Gastrocnemius medialis (tissue), 4 donors: ENCODE measurements around the gene PCDH17. TPM values are rescaled to one million over a fixed set of nuclear protein-coding genes. Genes with fewer than 3 reads are reported as not detected.

Experiments used
- ATAC-seq, 2 donors: fragments of 150-250 bp; one replicate each; pipeline ENCODE4 v1.9.1; 2016
- DNase-seq, 2 donors: peaks; one replicate each; pipeline ENCODE4 v3.0.0-alpha.2; 2019
- H3K27ac ChIP-seq, 4 donors: fragments of 200-600 bp; sonication (generic); 1 replicate in 1 of 4; 2 replicates in 3 of 4; pipeline ENCODE4 v1.5.1; 2016 to 2018; ENCODE audit warnings: mild to moderate bottlenecking in 2 of 4, moderate library complexity in 1 of 4
- H3K27me3 ChIP-seq, 3 donors: fragments of 200-600 bp; sonication (generic) in 2 of 3; 1 replicate in 1 of 3; 2 replicates in 2 of 3; pipeline versions ENCODE4 v1.5.1 to v1.6.0; 2016 to 2019; ENCODE audit warnings: mild to moderate bottlenecking in 1 of 3, moderate library complexity in 1 of 3
- H3K36me3 ChIP-seq, 2 donors: fragments of 200-600 bp; sonication (generic) in 1 of 2; one replicate each; pipeline ENCODE4 v1.5.1; 2017 to 2018
- H3K4me1 ChIP-seq, 2 donors: fragments of 200-600 bp; sonication (generic) in 1 of 2; one replicate each; pipeline ENCODE4 v1.5.1; 2016 to 2017; ENCODE audit warnings: mild to moderate bottlenecking in 2 of 2
- H3K4me3 ChIP-seq, 4 donors: fragments of 200-600 bp; sonication (generic) in 3 of 4; 1 replicate in 1 of 4; 2 replicates in 3 of 4; pipeline ENCODE4 v1.5.1; 2016 to 2019; ENCODE audit warnings: mild to moderate bottlenecking in 2 of 4
- H3K9me3 ChIP-seq, 3 donors: fragments of 200-600 bp; sonication (generic) in 2 of 3; 1 replicate in 1 of 3; 2 replicates in 2 of 3; pipeline ENCODE4 v1.5.1; 2016 to 2019
- POLR2A ChIP-seq, 2 donors: fragments of 450-650 bp; IDR thresholded peaks; one replicate each; pipeline ENCODE4 v1.6.1; 2017; ENCODE audit warnings: antibody characterized with exemption in 2 of 2, mild to moderate bottlenecking in 2 of 2, moderate library complexity in 2 of 2
- in situ Hi-C, 4 donors: fragments of 200-750 bp; cut with MboI; loops; one replicate each; pipeline versions ENCODE4 v1.15.0 to v1.8.0; 2017; ENCODE audit warnings: low sequenced_read_pairs in 4 of 4
- intact Hi-C: fragments of 100-400 bp; cut with DNase I; formaldehyde crosslinking; loops from one replicate; pipeline ENCODE4 v1.15.1; 2023; ENCODE audit warnings: low total_unique reads
- total RNA-seq, 4 donors: library from RNA; depleted of rRNA; stranded (reverse); fragments of >200 nt; gene quantifications; one replicate each; pipeline versions ENCODE4 v1.1.0 to v1.2.3, GENCODE V29; 2016
- TF ChIP-seq, protein P1 (sequence below), 5 experiments: fragments of 450-650 bp in 3 of 5; fragments of 200-600 bp in 2 of 5; sonication (generic) in 2 of 5; IDR thresholded peaks in 4 of 5; conservative IDR thresholded peaks in 1 of 5; 1 replicate in 4 of 5; 2 replicates in 1 of 5; pipeline ENCODE4 v1.5.1; 2016 to 2019; ENCODE audit warnings: antibody characterized with exemption in 5 of 5, mild to moderate bottlenecking in 3 of 5, moderate library complexity in 3 of 5

The PCDH17 gene
- total RNA-seq, 4 donors from 2014 or later = 0.51 to 1.4 (median 1.1) TPM

DNA sequence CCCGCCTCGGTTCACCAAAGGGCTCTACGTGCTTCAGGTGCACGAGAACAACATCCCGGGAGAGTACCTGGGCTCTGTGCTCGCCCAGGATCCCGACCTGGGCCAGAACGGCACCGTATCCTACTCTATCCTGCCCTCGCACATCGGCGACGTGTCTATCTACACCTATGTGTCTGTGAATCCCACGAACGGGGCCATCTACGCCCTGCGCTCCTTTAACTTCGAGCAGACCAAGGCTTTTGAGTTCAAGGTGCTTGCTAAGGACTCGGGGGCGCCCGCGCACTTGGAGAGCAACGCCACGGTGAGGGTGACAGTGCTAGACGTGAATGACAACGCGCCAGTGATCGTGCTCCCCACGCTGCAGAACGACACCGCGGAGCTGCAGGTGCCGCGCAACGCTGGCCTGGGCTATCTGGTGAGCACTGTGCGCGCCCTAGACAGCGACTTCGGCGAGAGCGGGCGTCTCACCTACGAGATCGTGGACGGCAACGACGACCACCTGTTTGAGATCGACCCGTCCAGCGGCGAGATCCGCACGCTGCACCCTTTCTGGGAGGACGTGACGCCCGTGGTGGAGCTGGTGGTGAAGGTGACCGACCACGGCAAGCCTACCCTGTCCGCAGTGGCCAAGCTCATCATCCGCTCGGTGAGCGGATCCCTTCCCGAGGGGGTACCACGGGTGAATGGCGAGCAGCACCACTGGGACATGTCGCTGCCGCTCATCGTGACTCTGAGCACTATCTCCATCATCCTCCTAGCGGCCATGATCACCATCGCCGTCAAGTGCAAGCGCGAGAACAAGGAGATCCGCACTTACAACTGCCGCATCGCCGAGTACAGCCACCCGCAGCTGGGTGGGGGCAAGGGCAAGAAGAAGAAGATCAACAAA is 2.6 kb downstream of the PCDH17 start:
- Histone ChIP-seq H3K27me3 (peaks cover 44 to 56% (median 53%) of the 10 kb centered on the region in 3 donors), H3K27ac (peak overlapping the region in 2 of 4 donors; percentile 34 to 47), H3K4me1 (peaks cover 17 to 22% of the 10 kb centered on the region in 2 donors), H3K4me3 (peak overlapping the region; percentile 54 to 61 (median 58)), H3K36me3 (no peaks in the 10 kb centered on the region), H3K9me3 (no peaks in the 10 kb centered on the region)
- DNase-seq (no peak), ATAC-seq (no peak)
- no peak for TF ChIP-seq POLR2A (IDR thresholded peaks at IDR 0.05)
- TF ChIP-seq, protein P1, sequence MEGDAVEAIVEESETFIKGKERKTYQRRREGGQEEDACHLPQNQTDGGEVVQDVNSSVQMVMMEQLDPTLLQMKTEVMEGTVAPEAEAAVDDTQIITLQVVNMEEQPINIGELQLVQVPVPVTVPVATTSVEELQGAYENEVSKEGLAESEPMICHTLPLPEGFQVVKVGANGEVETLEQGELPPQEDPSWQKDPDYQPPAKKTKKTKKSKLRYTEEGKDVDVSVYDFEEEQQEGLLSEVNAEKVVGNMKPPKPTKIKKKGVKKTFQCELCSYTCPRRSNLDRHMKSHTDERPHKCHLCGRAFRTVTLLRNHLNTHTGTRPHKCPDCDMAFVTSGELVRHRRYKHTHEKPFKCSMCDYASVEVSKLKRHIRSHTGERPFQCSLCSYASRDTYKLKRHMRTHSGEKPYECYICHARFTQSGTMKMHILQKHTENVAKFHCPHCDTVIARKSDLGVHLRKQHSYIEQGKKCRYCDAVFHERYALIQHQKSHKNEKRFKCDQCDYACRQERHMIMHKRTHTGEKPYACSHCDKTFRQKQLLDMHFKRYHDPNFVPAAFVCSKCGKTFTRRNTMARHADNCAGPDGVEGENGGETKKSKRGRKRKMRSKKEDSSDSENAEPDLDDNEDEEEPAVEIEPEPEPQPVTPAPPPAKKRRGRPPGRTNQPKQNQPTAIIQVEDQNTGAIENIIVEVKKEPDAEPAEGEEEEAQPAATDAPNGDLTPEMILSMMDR (IDR thresholded peaks at IDR 0.05 in 4 of 5, conservative IDR thresholded peaks at IDR 0.05 in 1 of 5) = peak in 2 of 5 experiments; percentile 8 to 15
- in situ Hi-C loops = loop anchor here in 1 of 4 donors (25.0 kb wide), 1 partner anchor 1678 kb away; no protein-coding TSS in a partner anchor
- intact Hi-C loops = no loop called here

DNA sequence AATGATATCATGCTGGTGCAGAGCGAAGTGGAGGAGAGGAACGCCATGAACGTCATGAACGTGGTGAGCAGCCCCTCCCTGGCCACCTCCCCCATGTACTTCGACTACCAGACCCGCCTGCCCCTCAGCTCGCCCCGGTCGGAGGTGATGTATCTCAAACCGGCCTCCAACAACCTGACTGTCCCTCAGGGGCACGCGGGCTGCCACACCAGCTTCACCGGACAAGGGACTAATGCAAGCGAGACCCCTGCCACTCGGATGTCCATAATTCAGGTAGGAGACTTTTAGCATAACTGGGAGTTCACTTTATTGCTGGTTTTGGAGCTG is 3.3 kb downstream of the PCDH17 start:
- Histone ChIP-seq H3K36me3 (no peaks in the 10 kb centered on the region), H3K9me3 (no peaks in the 10 kb centered on the region), H3K27me3 (peaks cover 38 to 50% (median 47%) of the 10 kb centered on the region in 3 donors), H3K4me1 (peaks cover 12 to 16% of the 10 kb centered on the region in 2 donors), H3K27ac (peak overlapping the region in 2 of 4 donors; percentile 24 to 34), H3K4me3 (peak overlapping the region; percentile 54 to 61 (median 58))
- ATAC-seq = no peak
- no peak for DNase-seq
- TF ChIP-seq, protein P1 (IDR thresholded peaks at IDR 0.05 in 4 of 5, conservative IDR thresholded peaks at IDR 0.05 in 1 of 5) = no peak
- no peak for TF ChIP-seq POLR2A (IDR thresholded peaks at IDR 0.05)
- in situ Hi-C loops = loop anchor here in 1 of 4 donors (25.0 kb wide), 1 partner anchor 1677 kb away; no protein-coding TSS in a partner anchor
- intact Hi-C loops = no loop called here

DNA sequence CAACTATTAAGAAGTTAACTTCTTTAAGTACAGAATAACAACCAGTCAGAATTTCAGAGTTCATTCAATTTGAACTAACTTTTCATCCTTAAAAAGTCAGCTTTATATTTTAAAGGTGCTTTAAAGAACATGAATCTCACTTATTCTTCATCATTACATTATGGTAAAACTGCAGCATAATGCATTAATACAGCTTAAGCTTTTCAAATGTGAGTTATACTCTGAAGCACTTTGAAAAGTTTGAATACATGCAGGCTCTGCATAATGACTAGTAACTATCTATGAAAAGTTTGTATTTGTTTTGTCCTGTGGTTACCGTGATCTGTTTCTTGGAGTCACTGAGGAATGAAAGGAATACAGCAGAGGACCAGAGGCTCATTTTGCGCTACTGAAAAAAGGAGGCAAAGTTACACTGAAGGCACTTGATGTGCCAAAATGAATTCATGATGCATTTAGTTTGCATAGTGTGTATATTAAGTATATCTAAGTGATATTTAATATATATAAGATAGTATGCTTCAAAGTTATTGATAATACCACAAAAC is 4.1 kb downstream of the PCDH17 start:
- TF ChIP-seq, protein P1 (IDR thresholded peaks at IDR 0.05 in 4 of 5, conservative IDR thresholded peaks at IDR 0.05 in 1 of 5) = no peak
- no peak for TF ChIP-seq POLR2A (IDR thresholded peaks at IDR 0.05)
- peaks cover 4 to 9% of the 10 kb centered on the region in 2 donors for H3K4me1 ChIP-seq
- no peaks in the 10 kb centered on the region for H3K36me3 ChIP-seq
- intact Hi-C loops = no loop called here
- peak overlapping the region in 1 of 4 donors; percentile 60 for H3K4me3 ChIP-seq
- in situ Hi-C loops = loop anchor here in 1 of 4 donors (25.0 kb wide), 1 partner anchor 1677 kb away; no protein-coding TSS in a partner anchor
- H3K27ac ChIP-seq = no peak overlapping the region
- peaks cover 32 to 42% (median 39%) of the 10 kb centered on the region in 3 donors for H3K27me3 ChIP-seq
- H3K9me3 ChIP-seq = no peaks in the 10 kb centered on the region
- ATAC-seq (no peak), DNase-seq (no peak)

DNA sequence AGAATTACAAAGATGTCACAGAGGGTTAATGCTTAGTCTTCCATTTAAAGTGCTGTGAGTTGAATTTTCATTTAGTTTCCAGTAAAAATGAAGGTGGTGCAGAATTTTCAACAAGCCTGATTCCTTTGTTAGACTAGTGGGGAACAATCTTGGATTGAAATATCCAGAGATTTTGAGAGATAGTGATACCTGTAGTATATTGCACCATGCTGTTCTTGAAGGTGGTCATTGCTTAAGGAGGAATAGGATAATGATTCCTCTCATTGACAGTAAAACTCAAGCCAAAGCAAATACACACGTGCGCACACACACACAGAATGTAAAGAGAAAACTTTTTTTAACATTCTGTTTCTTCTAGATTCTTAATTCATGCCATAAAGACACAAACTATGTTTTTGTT is 5.3 kb downstream of the PCDH17 start:
- intact Hi-C loops (no loop called here), in situ Hi-C loops (loop anchor here in 1 of 4 donors (25.0 kb wide), 1 partner anchor 1675 kb away; no protein-coding TSS in a partner anchor)
- Histone ChIP-seq H3K4me3 (peak overlapping the region in 1 of 4 donors; percentile 4), H3K4me1 (no peaks in the 10 kb centered on the region), H3K36me3 (no peaks in the 10 kb centered on the region), H3K27me3 (peaks cover 28 to 31% (median 29%) of the 10 kb centered on the region in 3 donors), H3K27ac (no peak overlapping the region), H3K9me3 (no peaks in the 10 kb centered on the region)
- DNase-seq = no peak
- ATAC-seq = no peak
- TF ChIP-seq POLR2A (IDR thresholded peaks at IDR 0.05) = no peak
- TF ChIP-seq, protein P1 (IDR thresholded peaks at IDR 0.05 in 4 of 5, conservative IDR thresholded peaks at IDR 0.05 in 1 of 5) = no peak
